HepG2 (cell line): ENCODE results near the gene GZF1. TPM values are rescaled to one million over a fixed set of nuclear protein-coding genes. Genes with fewer than 3 reads are reported as not detected.

Experiments used
- EHMT2 ChIP-seq: fragments of 200-600 bp; sonication (generic); IDR thresholded peaks from 2 replicates; pipeline ENCODE4 v1.7.0; 2017; ENCODE audit warnings: antibody characterized with exemption, low read depth, low read length, borderline replicate concordance
- EZH2 ChIP-seq: conservative IDR thresholded peaks from 2 replicates; pipeline ENCODE4 v1.6.1; 2012; ENCODE audit warnings: mild to moderate bottlenecking, low read depth, low read length, moderate library complexity
- GABPB1 ChIP-seq: IDR thresholded peaks from 2 replicates; pipeline ENCODE4 v1.6.1; 2016; ENCODE audit warnings: mild to moderate bottlenecking, missing genetic modification reagents, moderate library complexity, missing compliant biosample characterization
- GPBP1L1 ChIP-seq: sonication (generic); formaldehyde crosslinking; IDR thresholded peaks from 2 replicates; pipeline ENCODE4 v1.5.0; 2020; ENCODE audit warnings: mild to moderate bottlenecking, missing genetic modification reagents
- GTF2F1 ChIP-seq: fragments of 150-350 bp; IDR thresholded peaks from 2 replicates; pipeline ENCODE4 v1.6.1; 2014; ENCODE audit warnings: low read length
- HDAC6 ChIP-seq: fragments of 200-600 bp; sonication (generic); IDR thresholded peaks from 2 replicates; pipeline ENCODE4 v1.7.0; 2017; ENCODE audit warnings: mild to moderate bottlenecking, antibody characterized with exemption, low read length, low read depth
- HNRNPLL ChIP-seq: fragments of 200-400 bp; formaldehyde crosslinking; IDR thresholded peaks from 2 replicates; pipeline ENCODE4 v1.6.1; 2017; ENCODE audit warnings: mild to moderate bottlenecking, low read depth, low read length; ENCODE audit not compliant: poor library complexity, severe bottlenecking
- HOXA9 ChIP-seq: sonication (generic); formaldehyde crosslinking; IDR thresholded peaks from 2 replicates; pipeline ENCODE4 v1.8.1; 2022; ENCODE audit warnings: missing genetic modification reagents, mild to moderate bottlenecking, moderate library complexity, borderline replicate concordance
- MXD3 ChIP-seq: IDR thresholded peaks from 2 replicates; pipeline ENCODE4 v1.6.1; 2016; ENCODE audit warnings: mild to moderate bottlenecking, missing biosample characterization, missing genetic modification reagents
- NR2C2 ChIP-seq: sonication (generic); formaldehyde crosslinking; IDR thresholded peaks from 2 replicates; pipeline ENCODE4 v1.4.0; 2020; ENCODE audit warnings: missing genetic modification reagents, mild to moderate bottlenecking, moderate library complexity, borderline replicate concordance
- POLR2G ChIP-seq: fragments of 200-400 bp; formaldehyde crosslinking; IDR thresholded peaks from 2 replicates; pipeline ENCODE4 v1.6.1; 2018; ENCODE audit warnings: mild to moderate bottlenecking, low read depth, low read length, moderate library complexity
- SIX4 ChIP-seq: sonication (generic); formaldehyde crosslinking; IDR thresholded peaks from 2 replicates; pipeline ENCODE4 v1.4.0; 2020; ENCODE audit warnings: missing genetic modification reagents
- SMAD1 ChIP-seq: sonication (generic); formaldehyde crosslinking; IDR thresholded peaks from 2 replicates; pipeline ENCODE4 v1.4.0; 2020; ENCODE audit warnings: missing genetic modification reagents, low read depth, mild to moderate bottlenecking, borderline replicate concordance
- SP5 ChIP-seq: IDR thresholded peaks from 2 replicates; pipeline ENCODE4 v1.6.1; 2016; ENCODE audit warnings: low read depth, borderline replicate concordance
- SRSF9 ChIP-seq: fragments of 200-400 bp; formaldehyde crosslinking; IDR thresholded peaks from 2 replicates; pipeline ENCODE4 v1.6.1; 2018; ENCODE audit warnings: borderline replicate concordance, mild to moderate bottlenecking, low read depth, low read length; ENCODE audit not compliant: insufficient read depth, poor library complexity, severe bottlenecking
- SRY ChIP-seq: sonication (generic); formaldehyde crosslinking; IDR thresholded peaks from 2 replicates; pipeline ENCODE4 v1.8.0; 2022; ENCODE audit warnings: mild to moderate bottlenecking, missing genetic modification reagents
- STAT5B ChIP-seq: sonication (generic); formaldehyde crosslinking; IDR thresholded peaks from 2 replicates; pipeline ENCODE4 v1.4.0; 2020; ENCODE audit warnings: missing genetic modification reagents
- THAP8 ChIP-seq: sonication (generic); formaldehyde crosslinking; IDR thresholded peaks from 2 replicates; pipeline ENCODE4 v1.5.1; 2020; ENCODE audit warnings: missing genetic modification reagents, mild to moderate bottlenecking, borderline replicate concordance
- ZBTB8A ChIP-seq: sonication (generic); formaldehyde crosslinking; IDR thresholded peaks from 2 replicates; pipeline ENCODE4 v1.4.0; 2020; ENCODE audit warnings: mild to moderate bottlenecking, low read depth, missing genetic modification reagents, borderline replicate concordance
- ZC3H4 ChIP-seq: sonication (generic); formaldehyde crosslinking; IDR thresholded peaks from 2 replicates; pipeline ENCODE4 v1.4.0; 2020; ENCODE audit warnings: missing genetic modification reagents, borderline replicate concordance
- ZNF530 ChIP-seq: sonication (generic); formaldehyde crosslinking; IDR thresholded peaks from 2 replicates; pipeline ENCODE4 v1.5.0; 2020; ENCODE audit warnings: low read depth, mild to moderate bottlenecking, missing genetic modification reagents
- ZNF547 ChIP-seq: sonication (generic); formaldehyde crosslinking; IDR thresholded peaks from 2 replicates; pipeline ENCODE4 v1.5.1; 2020; ENCODE audit warnings: mild to moderate bottlenecking, missing genetic modification reagents
- ZNF605 ChIP-seq: sonication (generic); formaldehyde crosslinking; IDR thresholded peaks from 2 replicates; pipeline ENCODE4 v1.8.0; 2022; ENCODE audit warnings: mild to moderate bottlenecking, missing genetic modification reagents
- polyA plus RNA-seq, 8 experiments: library from polyadenylated mRNA; depleted of rRNA in 3 of 8; stranded (reverse) in 7 of 8; unstranded in 1 of 8; fragments of >200 nt; fragmentation: Illumina TruSeq in 4 of 8; extraction: Trizol in 4 of 8; gene quantifications; 2 replicates each; pipeline versions ENCODE4 v1.2.1 to v1.2.3, GENCODE V29; 2011 to 2016; ENCODE audit warnings: low read depth in 4 of 8, missing spikeins in 1 of 8, mixed read lengths in 1 of 8; ENCODE audit not compliant: insufficient read depth in 1 of 8
- total RNA-seq, 5 experiments: library from RNA; depleted of rRNA; stranded (reverse); fragments of >200 nt; fragmentation: Illumina TruSeq; extraction: Trizol; gene quantifications; 2 replicates each; pipeline ENCODE4 v1.2.3, GENCODE V29; 2016; ENCODE audit warnings: low read depth in 1 of 5
- TF ChIP-seq, protein P1 (sequence below): IDR thresholded peaks from 2 replicates; pipeline ENCODE4 v1.6.1; 2012; ENCODE audit warnings: low read depth, low read length, improper control_type of control experiment
- TF ChIP-seq, protein P2 (sequence below): sonication (generic); formaldehyde crosslinking; IDR thresholded peaks from 2 replicates; pipeline ENCODE4 v1.5.0; 2020; ENCODE audit warnings: missing genetic modification reagents

Gene GZF1
- total and polyA plus RNA-seq, 2 of the 13 experiments (the other 11 are each of a cell fraction or from before 2014, with no cell fraction given): 16.9 to 26.0 TPM

DNA sequence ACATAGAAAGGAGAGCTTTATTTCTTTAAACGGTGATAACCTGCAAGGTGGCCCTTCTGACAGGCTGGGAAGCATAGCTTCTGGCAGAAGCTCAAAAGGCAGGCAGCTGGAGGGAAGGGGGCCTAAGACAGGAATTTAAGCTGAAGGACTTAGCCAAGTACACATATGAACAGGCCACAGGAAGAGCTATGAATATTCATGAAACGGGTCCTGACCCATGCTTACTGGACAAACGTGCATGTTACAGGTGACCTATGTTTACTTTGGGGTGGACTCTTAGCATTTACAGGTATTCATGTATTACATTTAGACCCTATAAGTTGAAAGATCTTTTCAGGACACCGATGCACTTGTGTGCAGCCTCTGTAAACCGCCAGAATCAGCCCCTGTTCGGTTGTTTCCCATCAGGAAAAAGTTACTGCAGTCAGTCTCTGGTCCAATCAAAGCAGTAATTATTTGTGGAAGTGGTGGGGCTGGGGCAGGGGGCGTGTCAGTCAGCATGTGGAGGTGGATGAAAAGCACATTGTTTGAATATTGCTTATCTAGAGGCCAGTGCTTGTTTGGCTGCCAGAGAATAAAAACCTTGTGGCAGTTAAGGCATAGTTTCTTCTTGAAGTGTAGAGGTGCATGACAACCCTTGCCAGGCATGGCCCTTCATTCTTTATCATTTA lies 2.9 kb upstream of the GZF1 start (continued):
- TF ChIP-seq SMAD1 (CRISPR knock-in tag) (no peak), STAT5B (no peak), ZNF530 (CRISPR knock-in tag) (no peak), HNRNPLL (no peak), THAP8 (CRISPR knock-in tag) (no peak), EHMT2 (no peak), MXD3 (CRISPR knock-in tag) (no peak), POLR2G (0 out of 2 replicates have a peak, but pooled peaks have one; percentile 47), GPBP1L1 (CRISPR knock-in tag) (no peak), ZBTB8A (CRISPR knock-in tag) (no peak), SIX4 (CRISPR knock-in tag) (no peak), GABPB1 (CRISPR knock-in tag) (no peak; the same call in 1 of the 2 replicates), HOXA9 (CRISPR knock-in tag) (no peak), SRSF9 (no peak), ZNF605 (peak; percentile 78; the same call in 1 of the 2 replicates), SRY (CRISPR knock-in tag) (no peak), SP5 (CRISPR knock-in tag) (0 out of 2 replicates have a peak, but pooled peaks have one; percentile 40), ZNF547 (CRISPR knock-in tag) (no peak), EZH2 (no peak), HDAC6 (no peak), GTF2F1 (no peak), NR2C2 (CRISPR knock-in tag) (no peak), ZC3H4 (CRISPR knock-in tag) (no peak)
- TF ChIP-seq, protein P1, sequence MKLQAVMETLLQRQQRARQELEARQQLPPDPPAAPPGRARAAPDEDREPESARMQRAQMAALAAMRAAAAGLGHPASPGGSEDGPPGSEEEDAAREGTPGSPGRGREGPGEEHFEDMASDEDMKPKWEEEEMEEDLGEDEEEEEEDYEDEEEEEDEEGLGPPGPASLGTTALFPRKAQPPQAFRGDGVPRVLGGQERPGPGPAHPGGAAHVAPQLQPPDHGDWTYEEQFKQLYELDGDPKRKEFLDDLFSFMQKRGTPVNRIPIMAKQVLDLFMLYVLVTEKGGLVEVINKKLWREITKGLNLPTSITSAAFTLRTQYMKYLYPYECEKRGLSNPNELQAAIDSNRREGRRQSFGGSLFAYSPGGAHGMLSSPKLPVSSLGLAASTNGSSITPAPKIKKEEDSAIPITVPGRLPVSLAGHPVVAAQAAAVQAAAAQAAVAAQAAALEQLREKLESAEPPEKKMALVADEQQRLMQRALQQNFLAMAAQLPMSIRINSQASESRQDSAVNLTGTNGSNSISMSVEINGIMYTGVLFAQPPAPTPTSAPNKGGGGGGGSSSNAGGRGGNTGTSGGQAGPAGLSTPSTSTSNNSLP: no peak; the same call in 1 of the 2 replicates
- TF ChIP-seq, protein P2, sequence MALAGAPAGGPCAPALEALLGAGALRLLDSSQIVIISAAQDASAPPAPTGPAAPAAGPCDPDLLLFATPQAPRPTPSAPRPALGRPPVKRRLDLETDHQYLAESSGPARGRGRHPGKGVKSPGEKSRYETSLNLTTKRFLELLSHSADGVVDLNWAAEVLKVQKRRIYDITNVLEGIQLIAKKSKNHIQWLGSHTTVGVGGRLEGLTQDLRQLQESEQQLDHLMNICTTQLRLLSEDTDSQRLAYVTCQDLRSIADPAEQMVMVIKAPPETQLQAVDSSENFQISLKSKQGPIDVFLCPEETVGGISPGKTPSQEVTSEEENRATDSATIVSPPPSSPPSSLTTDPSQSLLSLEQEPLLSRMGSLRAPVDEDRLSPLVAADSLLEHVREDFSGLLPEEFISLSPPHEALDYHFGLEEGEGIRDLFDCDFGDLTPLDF: no peak
